Panc1 (cell line): ENCODE results near the gene STAP1.

Experiments used
- CTCF ChIP-seq: fragments of 450-650 bp; IDR thresholded peaks from 2 replicates; pipeline ENCODE4 v1.5.1; 2017; ENCODE audit warnings: mild to moderate bottlenecking
- POLR2AphosphoS5 ChIP-seq: IDR thresholded peaks from 2 replicates; pipeline ENCODE4 v1.6.1; 2012; ENCODE audit warnings: mild to moderate bottlenecking, low read depth, low read length, moderate library complexity
- REST ChIP-seq, 2 experiments: IDR thresholded peaks; 2 replicates each; pipeline ENCODE4 v1.6.1; 2011 to 2012; ENCODE audit warnings: low read depth in 2 of 2, control low read depth in 1 of 2, low read length in 1 of 2, mild to moderate bottlenecking in 1 of 2, moderate library complexity in 1 of 2; ENCODE audit not compliant: insufficient read depth in 1 of 2
- SIN3A ChIP-seq: IDR thresholded peaks from 2 replicates; pipeline ENCODE4 v1.6.1; 2012; ENCODE audit warnings: low read depth, mild to moderate bottlenecking, low read length, moderate library complexity, borderline replicate concordance; ENCODE audit not compliant: insufficient read depth

DNA sequence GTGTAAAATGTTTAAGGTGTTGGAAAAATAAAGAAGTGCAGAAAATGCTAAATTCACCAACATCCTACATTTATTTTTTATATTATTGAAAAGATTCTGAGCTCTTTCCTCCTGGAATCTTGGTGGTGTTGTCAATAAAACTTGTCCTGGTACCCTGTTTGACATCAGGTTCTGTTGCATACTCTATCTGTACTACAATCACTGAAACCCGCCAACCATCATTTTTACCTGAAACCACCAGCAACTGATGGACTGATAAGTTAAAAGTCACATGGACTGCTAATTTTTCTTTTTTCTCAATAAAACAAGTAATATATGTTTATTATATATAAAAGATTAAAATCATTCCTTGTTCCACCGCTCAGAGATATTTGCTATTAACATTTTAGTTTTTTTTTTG is 23.4 kb downstream of the STAP1 start:
- TF ChIP-seq CTCF, result no peak
- TF ChIP-seq SIN3A, result no peak
- TF ChIP-seq REST (IDR thresholded peaks at IDR 0.05; ENCODE audit: insufficient read depth in 1 of 2, low read depth in 2 of 2, low read length in 1 of 2), result no peak
- TF ChIP-seq POLR2AphosphoS5, result no peak
